ENCODE measurements around the gene AZU1.

Gene AZU1, protein sequence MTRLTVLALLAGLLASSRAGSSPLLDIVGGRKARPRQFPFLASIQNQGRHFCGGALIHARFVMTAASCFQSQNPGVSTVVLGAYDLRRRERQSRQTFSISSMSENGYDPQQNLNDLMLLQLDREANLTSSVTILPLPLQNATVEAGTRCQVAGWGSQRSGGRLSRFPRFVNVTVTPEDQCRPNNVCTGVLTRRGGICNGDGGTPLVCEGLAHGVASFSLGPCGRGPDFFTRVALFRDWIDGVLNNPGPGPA

GRCh38 chr19:827710-828321 lies at the start of gene AZU1:
Gene AZU1 (plus strand): TSS chr19:827837. CDS start chr19:827847, 10 bp downstream.
- in situ Hi-C loops (cut with MboI; ENCODE audit: low sequenced_read_pairs), result no loop called here

DNA sequence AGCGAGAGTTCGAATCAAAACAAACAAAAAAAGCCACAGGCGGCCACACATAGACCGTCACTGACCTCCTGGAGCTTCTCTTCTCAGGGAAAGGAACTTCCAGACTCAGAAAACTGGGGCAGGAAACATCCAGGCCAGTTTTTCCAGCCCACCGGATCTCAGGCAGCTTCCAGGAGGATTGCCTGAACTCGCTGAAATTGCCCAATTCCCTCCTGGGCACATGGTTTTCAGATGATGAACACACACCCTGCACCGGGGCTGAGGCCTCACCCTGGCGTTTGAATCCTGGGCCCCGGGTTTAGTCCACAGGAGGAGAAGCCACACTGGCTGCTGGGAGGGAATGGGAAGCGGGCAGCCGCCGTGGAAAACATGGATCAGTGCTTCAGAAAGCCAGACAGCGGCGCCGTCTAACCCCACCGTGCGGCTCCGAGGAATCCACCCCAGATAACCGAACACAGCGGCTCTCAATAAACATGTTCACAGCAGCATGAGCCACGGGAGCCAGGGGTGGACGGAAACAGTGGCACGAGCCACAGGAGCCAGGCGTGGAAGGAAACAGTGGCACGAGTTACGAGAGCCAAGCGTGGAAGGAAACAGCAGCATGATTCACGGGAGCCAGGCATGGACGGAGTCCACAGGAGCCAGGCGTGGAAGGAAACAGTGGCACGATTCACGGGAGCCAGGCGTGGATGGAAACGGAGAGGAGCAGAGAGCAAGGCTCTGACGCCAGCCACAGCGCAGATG lies 48.6 kb upstream of the AZU1 start:
- in situ Hi-C loops (cut with MboI; ENCODE audit: low sequenced_read_pairs), result no loop called here

- in situ Hi-C loops (cut with MboI; ENCODE audit: low sequenced_read_pairs), result no loop called here
Measured at GRCh38 chr19:780935-781334, 46.7 kb upstream of the AZU1 start.

DNA sequence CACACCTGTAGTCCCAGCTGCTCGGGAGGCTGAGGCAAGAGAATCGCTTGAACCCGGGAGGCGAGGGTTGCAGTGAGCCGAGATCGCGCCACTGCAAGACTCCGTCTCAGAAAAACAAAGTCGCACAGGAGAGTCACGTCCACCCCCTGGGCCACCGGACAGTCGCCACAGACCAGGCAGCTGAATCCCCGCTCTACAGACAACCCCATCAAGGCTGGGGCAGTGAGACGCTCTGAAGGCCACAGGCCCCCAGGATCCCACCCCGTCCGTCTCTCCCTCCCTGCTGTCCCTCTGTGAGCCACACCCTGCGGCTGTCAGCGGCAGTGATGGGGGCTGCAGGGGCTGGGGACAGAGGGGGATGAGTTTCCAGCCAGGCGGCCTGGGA lies 45.8 kb upstream of the AZU1 start:
- in situ Hi-C loops (cut with MboI; ENCODE audit: low sequenced_read_pairs), result no loop called here

- in situ Hi-C loops (cut with MboI; ENCODE audit: low sequenced_read_pairs), result no loop called here
Measured at GRCh38 chr19:782185-782877, 45.3 kb upstream of the AZU1 start.

DNA sequence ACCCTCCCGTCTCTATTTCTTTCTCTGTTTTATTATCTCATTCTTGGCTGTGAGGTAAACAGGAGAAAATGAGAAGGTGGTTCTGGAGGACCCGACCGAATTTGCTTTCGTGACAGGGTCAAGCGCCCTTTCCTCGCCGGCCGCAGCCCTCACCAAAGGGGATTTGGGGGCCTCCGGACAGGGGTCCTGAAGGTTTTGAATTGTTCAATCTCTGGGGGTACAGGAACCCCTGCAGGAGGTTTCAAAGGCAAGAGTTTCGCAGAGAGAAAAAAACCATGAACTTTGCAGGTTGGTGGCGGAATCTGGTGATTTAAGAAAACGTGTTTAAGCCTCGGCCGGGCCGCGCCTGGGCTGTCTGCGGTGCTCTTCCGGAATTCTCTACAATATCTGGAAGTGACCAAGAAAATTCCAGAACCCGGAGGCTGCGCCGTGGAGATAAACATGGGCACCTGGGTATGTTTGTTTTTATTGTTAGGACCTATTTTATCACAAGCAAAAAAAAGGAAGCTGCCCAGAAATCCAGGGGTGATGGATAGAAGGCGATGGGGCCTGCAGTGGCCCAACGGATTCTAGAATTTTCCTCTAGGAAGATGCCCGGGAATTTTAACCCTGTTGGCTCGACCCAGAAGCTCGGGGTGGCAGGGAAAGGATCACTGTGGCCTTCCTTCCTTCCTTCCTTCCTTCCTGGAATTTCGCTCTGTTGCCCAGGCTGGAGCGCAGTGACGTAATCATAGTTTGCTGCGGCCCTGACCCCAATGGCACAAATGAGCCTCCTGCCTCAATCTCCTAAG lies 44.6 kb upstream of the AZU1 start:
- in situ Hi-C loops (cut with MboI; ENCODE audit: low sequenced_read_pairs), result no loop called here

GRCh38 chr19:784541-784940 lies 43.1 kb upstream of the AZU1 start:
- in situ Hi-C loops (cut with MboI; ENCODE audit: low sequenced_read_pairs), result no loop called here

DNA sequence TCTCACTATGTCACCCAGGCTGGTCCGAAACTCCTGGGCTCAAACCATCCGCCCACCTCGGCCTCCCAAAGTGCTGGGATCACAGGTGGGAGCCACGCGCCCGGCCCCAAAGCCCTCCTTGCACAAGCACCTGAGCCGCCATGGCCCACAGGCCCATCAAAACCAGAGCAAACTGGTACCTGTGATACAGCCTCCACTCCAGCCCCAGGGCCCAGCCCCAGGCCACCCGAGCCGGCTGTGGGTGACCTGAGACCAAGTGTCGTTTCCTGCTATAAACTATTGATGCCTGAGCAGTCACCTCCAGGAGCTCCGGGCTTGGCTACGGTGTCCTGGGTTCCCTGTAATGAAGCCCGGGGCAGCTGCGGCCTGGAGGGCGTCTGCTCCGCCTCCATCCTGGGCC lies 40.1 kb upstream of the AZU1 start:
- in situ Hi-C loops (cut with MboI; ENCODE audit: low sequenced_read_pairs), result no loop called here

DNA sequence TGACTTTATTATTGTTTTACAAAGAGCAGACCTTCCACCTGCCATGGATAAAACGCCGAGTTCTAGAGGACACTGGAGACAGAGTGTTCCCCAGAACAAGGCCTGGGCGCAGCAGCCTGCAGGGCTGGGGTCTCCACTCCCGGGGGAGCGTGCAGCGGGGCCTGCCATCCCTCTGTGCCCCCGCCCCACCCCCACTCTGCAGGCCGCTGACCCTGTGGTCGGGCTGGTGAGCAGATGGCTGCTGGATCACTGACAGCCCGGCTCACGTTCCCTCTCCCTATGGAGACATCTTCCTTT lies 39.0 kb upstream of the AZU1 start:
- in situ Hi-C loops (cut with MboI; ENCODE audit: low sequenced_read_pairs), result no loop called here

GRCh38 chr19:788983-789700 lies 38.5 kb upstream of the AZU1 start:
- in situ Hi-C loops (cut with MboI; ENCODE audit: low sequenced_read_pairs), result no loop called here

- in situ Hi-C loops (cut with MboI; ENCODE audit: low sequenced_read_pairs), result no loop called here
Measured at GRCh38 chr19:789701-790060, 38.0 kb upstream of the AZU1 start.

DNA sequence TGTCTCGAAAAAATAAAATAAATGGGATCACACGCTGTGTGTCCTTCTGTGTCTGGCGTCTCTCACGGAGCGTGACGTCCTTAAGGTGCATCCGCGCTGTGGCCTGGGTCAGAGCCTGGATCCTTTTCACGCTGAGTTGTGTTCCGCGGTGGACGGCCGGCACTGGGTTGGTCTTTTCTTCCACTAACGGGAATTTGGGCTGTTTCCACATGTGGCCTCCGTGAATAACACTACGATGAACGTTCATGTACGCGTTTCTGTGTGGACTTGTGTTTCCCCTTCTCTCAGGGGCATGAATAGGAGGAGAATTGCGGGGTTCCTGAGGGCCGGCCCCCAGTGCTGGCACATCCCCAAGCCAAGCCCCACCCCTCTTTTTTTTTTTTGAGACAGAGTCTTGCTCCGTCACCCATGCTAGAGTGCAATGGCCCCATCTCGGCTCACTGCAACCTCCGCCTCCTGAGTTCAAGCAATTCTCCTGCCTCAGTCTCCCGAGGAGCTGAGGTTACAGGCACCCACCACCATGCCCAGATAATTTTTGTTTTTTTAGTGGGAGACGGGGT lies 36.5 kb upstream of the AZU1 start:
- in situ Hi-C loops (cut with MboI; ENCODE audit: low sequenced_read_pairs), result no loop called here

- in situ Hi-C loops (cut with MboI; ENCODE audit: low sequenced_read_pairs), result no loop called here
Measured at GRCh38 chr19:791567-792305, 35.9 kb upstream of the AZU1 start.

GRCh38 chr19:792306-792885 lies 35.2 kb upstream of the AZU1 start:
- in situ Hi-C loops (cut with MboI; ENCODE audit: low sequenced_read_pairs), result no loop called here

DNA sequence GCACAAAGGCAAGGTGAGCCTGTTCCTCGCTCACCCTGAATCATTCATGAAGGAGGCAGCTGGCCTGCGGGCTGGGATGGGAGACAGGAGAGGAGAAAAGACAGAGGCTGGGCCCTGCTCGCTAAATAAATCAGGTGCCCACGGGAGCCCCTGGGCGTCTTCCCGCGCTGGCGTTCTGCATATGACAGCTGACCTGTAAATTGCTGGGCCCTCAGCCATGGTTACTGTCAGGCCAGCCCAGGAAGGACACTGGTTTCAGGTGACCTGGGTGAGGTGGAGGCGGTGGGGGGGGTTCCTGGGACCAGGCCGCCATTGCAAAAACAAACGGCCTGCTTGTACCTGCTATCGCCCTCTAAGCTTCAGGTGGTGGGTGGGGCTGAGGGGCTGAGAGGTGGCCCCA lies 33.8 kb upstream of the AZU1 start:
- in situ Hi-C loops (cut with MboI; ENCODE audit: low sequenced_read_pairs), result no loop called here

DNA sequence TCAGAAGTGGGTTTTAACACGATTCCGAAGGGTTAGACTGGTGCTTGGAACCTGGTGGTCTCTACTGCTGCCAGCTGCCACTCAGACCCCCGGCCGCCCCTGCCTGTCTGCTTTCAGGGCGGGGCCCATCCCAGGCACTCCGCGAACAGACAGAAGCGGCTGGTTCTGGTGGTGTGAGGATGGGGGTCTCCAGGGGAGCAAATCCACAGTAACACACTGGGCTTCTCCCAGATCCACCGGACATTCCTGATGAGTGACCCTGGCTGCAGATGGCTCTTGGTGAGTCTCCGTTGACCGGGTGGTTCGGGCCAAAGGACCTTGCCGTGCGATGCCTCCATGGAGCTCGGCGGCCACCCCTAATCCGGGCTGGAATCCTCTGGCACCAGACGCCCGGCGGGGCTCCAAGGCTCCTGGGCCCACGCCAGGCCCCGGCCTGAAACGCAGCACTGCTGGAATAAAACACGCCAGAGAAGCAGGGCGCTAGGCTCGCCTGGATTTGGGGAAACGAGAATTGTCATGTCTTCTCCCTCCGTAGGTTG lies 32.5 kb upstream of the AZU1 start:
- in situ Hi-C loops (cut with MboI; ENCODE audit: low sequenced_read_pairs), result no loop called here

- in situ Hi-C loops (cut with MboI; ENCODE audit: low sequenced_read_pairs), result no loop called here
Measured at GRCh38 chr19:795691-796581, 31.7 kb upstream of the AZU1 start.
